ENCODE measurements around the gene DHRS9. TPM values are rescaled to one million over a fixed set of nuclear protein-coding genes. Genes with fewer than 3 reads are reported as not detected.

DHRS9 gene
- total and polyA plus RNA-seq, 2 of the 4 experiments (the other 2 are of a cell fraction): not detected

DNA sequence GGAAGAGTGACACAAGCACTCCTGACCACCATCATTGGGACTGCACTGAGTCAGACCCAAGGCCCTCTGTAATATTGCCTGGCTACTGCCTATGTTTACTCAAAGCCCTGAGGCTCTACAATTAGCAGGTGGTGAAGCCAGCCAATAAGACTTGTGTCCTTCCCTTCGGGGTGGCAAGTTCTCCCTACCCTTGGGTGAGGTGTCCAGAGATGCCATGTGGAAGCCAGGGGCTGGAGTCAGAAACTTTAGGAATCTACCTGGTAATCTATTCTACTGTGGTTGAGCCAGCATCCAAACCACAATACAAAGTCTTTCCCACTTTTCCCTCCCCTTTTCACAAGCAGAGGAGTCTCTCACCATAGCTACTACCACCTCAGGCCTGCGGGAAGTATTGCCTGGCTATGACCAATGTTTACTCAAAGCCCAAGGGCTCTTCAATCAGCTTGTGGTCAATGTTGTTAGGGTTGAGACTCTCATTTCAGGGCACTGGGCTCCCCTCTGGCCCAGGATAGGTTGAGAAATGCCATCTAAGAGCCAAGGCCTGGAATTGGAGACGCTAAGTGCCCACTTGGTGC, 17.6 kb downstream of the DHRS9 start:
- Histone ChIP-seq H2AFZ (replicated peaks; ENCODE audit: low read length, poor library complexity) (no peak overlapping the region), H2BK15ac (ENCODE audit: low read depth, low read length) (no peak overlapping the region), H3K27me3 (ENCODE audit: control insufficient read depth, insufficient read depth, low read length) (no peaks in the 10 kb centered on the region), H2BK20ac (ENCODE audit: low read depth, low read length) (no peak overlapping the region), H2AK9ac (replicated peaks; ENCODE audit: low read depth, low read length, poor library complexity) (no peak overlapping the region), H3K4ac (ENCODE audit: low read depth, low read length) (no peak overlapping the region), H2BK5ac (ENCODE audit: low read depth, low read length, poor library complexity, severe bottlenecking) (no peak overlapping the region), H3K79me1 (ENCODE audit: low read depth in 1 of 2, low read length in 2 of 2) (no peaks in the 10 kb centered on the region), H3K9me3 (ENCODE audit: control insufficient read depth, insufficient read depth, low read length) (no peaks in the 10 kb centered on the region), H3K4me3 (ENCODE audit: insufficient read depth, low read depth, low read length) (no peak overlapping the region), H3K9ac (ENCODE audit: low read depth, low read length) (no peak overlapping the region), H2BK120ac (ENCODE audit: low read depth, low read length) (no peak overlapping the region), H3K36me3 (ENCODE audit: control insufficient read depth, insufficient read depth, low read length) (no peaks in the 10 kb centered on the region), H4K91ac (ENCODE audit: insufficient read depth, low read depth, low read length) (no peak overlapping the region), H4K20me1 (ENCODE audit: insufficient read depth, low read length) (no peaks in the 10 kb centered on the region), H3K23ac (ENCODE audit: low read depth, low read length) (no peak overlapping the region), H3K27ac (ENCODE audit: insufficient read depth, low read length) (no peak overlapping the region), H3K18ac (ENCODE audit: low read depth, low read length) (no peak overlapping the region), H3K4me1 (ENCODE audit: control insufficient read depth, insufficient read depth, low read length) (no peaks in the 10 kb centered on the region), H3K56ac (ENCODE audit: extremely low read depth, insufficient read depth, low read length) (no peak overlapping the region), H2AK5ac (ENCODE audit: low read depth, low read length) (no peak overlapping the region), H4K8ac (ENCODE audit: low read depth in 2 of 2, low read length in 2 of 2) (no peak overlapping the region), H4K5ac (ENCODE audit: low read depth, low read length) (no peak overlapping the region), H3K9me1 (ENCODE audit: insufficient read depth, low read length) (no peaks in the 10 kb centered on the region), H3K14ac (replicated peaks; ENCODE audit: low read depth, low read length) (no peak overlapping the region), H3K4me2 (ENCODE audit: low read depth, low read length) (no peak overlapping the region)
- no peak for TF ChIP-seq CEBPB (IDR thresholded peaks at IDR 0.05; ENCODE audit: low read depth, low read length)
- no peak for TF ChIP-seq NFE2L2 (IDR thresholded peaks at IDR 0.05; ENCODE audit: low read depth, low read length)
- TF ChIP-seq, protein P1, sequence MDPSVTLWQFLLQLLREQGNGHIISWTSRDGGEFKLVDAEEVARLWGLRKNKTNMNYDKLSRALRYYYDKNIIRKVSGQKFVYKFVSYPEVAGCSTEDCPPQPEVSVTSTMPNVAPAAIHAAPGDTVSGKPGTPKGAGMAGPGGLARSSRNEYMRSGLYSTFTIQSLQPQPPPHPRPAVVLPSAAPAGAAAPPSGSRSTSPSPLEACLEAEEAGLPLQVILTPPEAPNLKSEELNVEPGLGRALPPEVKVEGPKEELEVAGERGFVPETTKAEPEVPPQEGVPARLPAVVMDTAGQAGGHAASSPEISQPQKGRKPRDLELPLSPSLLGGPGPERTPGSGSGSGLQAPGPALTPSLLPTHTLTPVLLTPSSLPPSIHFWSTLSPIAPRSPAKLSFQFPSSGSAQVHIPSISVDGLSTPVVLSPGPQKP (IDR thresholded peaks at IDR 0.05; ENCODE audit: borderline replicate concordance, low read depth, low read length): no peak
- TF ChIP-seq RCOR1 (IDR thresholded peaks at IDR 0.05; ENCODE audit: insufficient replicate concordance, low read length): no peak
- TF ChIP-seq SMC3 (IDR thresholded peaks at IDR 0.05; ENCODE audit: low read depth, low read length): no peak
- no peak for TF ChIP-seq POLR2A (IDR thresholded peaks at IDR 0.05; ENCODE audit: low read depth, low read length)
- TF ChIP-seq BHLHE40 (IDR thresholded peaks at IDR 0.05; ENCODE audit: low read depth, low read length): no peak
- no peak for TF ChIP-seq MAFK (IDR thresholded peaks at IDR 0.05; ENCODE audit: low read depth, low read length)
- no peak for TF ChIP-seq RAD21 (IDR thresholded peaks at IDR 0.05; ENCODE audit: low read length)
- TF ChIP-seq CHD1 (IDR thresholded peaks at IDR 0.05; ENCODE audit: low read depth, low read length): no peak
- no peak for TF ChIP-seq MXI1 (IDR thresholded peaks at IDR 0.05; ENCODE audit: borderline replicate concordance, low read depth, low read length)
- TF ChIP-seq CTCF (conservative IDR thresholded peaks at IDR 0.05; ENCODE audit: low read depth, low read length): no peak
- no peak for TF ChIP-seq USF2 (IDR thresholded peaks at IDR 0.05; ENCODE audit: low read depth, low read length)
- no peak for TF ChIP-seq MAZ (IDR thresholded peaks at IDR 0.05; ENCODE audit: borderline replicate concordance, low read depth, low read length)
- dilution Hi-C loops (cut with HindIII; ENCODE audit: low sequenced_read_pairs, unreplicated experiment): no loop called here
- ChIA-PET POLR2A (ENCODE audit: unreplicated experiment) (no interaction called here), CTCF (no interaction called here)
- in situ Hi-C loops (cut with MboI; ENCODE audit: low sequenced_read_pairs): no loop called here
- intact Hi-C loops (cut with micrococcal nuclease): no loop called here
- no peak for DNase-seq
- no peak for ATAC-seq (ENCODE audit: low read depth)
- no TSS peak for BruUV-seq (replicated peaks)
- WGBS, 2 experiments (ENCODE audit: extremely low coverage in 2 of 2, insufficient read length in 1 of 2): no CpG with 5 or more reads among the region's 3 CpGs
